ENCODE results near the gene POFUT2.

POFUT2 gene

DNA sequence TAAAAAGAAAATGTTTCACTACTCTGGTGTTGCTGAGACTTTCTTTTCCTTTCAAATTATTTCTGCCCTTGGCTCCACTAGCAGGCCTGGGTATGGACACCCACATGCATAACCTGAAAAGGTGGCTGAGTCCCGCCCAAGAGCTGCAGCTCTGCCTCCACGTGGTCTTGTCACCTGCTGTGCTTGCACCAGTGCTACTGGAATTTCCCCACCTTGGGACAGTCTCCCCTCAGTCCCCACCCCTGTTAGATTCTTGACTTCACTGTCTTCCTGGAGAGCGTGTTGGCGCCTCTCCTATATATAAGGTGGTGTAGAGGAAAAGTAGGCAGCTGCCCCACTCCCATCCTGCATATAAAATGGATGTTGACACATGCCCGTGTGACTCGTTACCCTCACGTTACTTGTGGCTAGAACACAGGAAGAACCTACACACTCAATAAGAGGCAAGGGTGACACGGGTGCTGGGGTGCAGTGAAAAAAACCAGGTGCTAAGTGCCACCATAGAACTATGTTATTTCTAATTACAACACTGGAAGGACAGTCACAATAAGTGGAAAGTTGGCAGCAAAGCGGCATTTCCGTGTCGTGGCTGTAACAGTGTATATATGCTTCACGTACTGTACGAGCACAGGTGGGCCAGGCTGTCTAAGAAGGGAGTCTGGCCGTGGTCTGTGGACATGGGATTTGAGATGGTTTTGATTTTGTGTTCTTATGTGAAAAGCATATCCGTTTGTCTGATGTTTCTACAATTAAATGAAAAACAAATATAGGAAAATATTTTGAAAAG, 61.0 kb downstream of the POFUT2 start:
- Histone ChIP-seq H3K27me3 (ENCODE audit: insufficient read depth, low read length) (no peaks in the 10 kb centered on the region; the same call in none of the 2 replicates), H3K4me2 (ENCODE audit: low read length) (peak overlapping the region; percentile 24; the same call in 1 of the 2 replicates), H3K9ac (ENCODE audit: low read length) (no peak overlapping the region), H3K9me3 (ENCODE audit: low read length) (no peaks in the 10 kb centered on the region), H3K4me1 (ENCODE audit: insufficient read depth, low read length, severe bottlenecking) (peaks cover 6% of the 10 kb centered on the region), H2AFZ (ENCODE audit: low read length) (no peak overlapping the region), H3K36me3 (ENCODE audit: insufficient read depth, low read length) (no peaks in the 10 kb centered on the region), H3K79me2 (ENCODE audit: insufficient read depth, low read length) (no peaks in the 10 kb centered on the region), H4K20me1 (ENCODE audit: insufficient read depth, low read length) (no peaks in the 10 kb centered on the region), H3K27ac (ENCODE audit: low read depth, low read length, poor library complexity, severe bottlenecking) (no peak overlapping the region), H3K4me3 (ENCODE audit: low read depth, low read length, poor library complexity, severe bottlenecking) (no peak overlapping the region), H3K9me2 (ENCODE audit: low read depth, low read length) (no peaks in the 10 kb centered on the region), H3F3A (ENCODE audit: insufficient read depth, low read length) (no peaks in the 10 kb centered on the region)
- TF ChIP-seq, protein P1, sequence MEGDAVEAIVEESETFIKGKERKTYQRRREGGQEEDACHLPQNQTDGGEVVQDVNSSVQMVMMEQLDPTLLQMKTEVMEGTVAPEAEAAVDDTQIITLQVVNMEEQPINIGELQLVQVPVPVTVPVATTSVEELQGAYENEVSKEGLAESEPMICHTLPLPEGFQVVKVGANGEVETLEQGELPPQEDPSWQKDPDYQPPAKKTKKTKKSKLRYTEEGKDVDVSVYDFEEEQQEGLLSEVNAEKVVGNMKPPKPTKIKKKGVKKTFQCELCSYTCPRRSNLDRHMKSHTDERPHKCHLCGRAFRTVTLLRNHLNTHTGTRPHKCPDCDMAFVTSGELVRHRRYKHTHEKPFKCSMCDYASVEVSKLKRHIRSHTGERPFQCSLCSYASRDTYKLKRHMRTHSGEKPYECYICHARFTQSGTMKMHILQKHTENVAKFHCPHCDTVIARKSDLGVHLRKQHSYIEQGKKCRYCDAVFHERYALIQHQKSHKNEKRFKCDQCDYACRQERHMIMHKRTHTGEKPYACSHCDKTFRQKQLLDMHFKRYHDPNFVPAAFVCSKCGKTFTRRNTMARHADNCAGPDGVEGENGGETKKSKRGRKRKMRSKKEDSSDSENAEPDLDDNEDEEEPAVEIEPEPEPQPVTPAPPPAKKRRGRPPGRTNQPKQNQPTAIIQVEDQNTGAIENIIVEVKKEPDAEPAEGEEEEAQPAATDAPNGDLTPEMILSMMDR (IDR thresholded peaks at IDR 0.05; ENCODE audit: low read length), result no peak
- TF ChIP-seq EZH2 (IDR thresholded peaks at IDR 0.05; ENCODE audit: borderline replicate concordance, low read length), result no peak

DNA sequence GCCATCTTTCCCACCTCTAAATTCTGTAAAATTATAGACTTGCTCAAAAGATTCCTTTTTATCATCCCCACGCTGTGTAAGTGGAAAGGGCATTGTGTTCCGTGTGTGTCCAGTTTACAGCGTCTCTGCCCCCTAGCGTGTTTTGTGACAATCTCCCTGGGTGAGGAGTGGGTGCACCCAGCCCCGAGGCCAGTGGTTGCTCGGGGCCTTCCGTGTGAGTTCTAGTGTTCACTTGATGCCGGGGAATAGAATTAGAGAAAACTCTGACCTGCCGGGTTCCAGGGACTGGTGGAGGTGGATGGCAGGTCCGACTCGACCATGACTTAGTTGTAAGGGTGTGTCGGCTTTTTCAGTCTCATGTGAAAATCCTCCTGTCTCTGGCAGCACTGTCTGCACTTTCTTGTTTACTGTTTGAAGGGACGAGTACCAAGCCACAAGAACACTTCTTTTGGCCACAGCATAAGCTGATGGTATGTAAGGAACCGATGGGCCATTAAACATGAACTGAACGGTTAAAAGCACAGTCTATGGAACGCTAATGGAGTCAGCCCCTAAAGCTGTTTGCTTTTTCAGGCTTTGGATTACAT, 61.9 kb downstream of the POFUT2 start:
- Histone ChIP-seq H3K9me2 (ENCODE audit: low read depth, low read length) (no peaks in the 10 kb centered on the region), H2AFZ (ENCODE audit: low read length) (no peak overlapping the region), H3K36me3 (ENCODE audit: insufficient read depth, low read length) (no peaks in the 10 kb centered on the region), H3K27me3 (ENCODE audit: insufficient read depth, low read length) (no peaks in the 10 kb centered on the region; the same call in none of the 2 replicates), H3K27ac (ENCODE audit: low read depth, low read length, poor library complexity, severe bottlenecking) (no peak overlapping the region), H3K4me2 (ENCODE audit: low read length) (no peak overlapping the region), H3K4me3 (ENCODE audit: low read depth, low read length, poor library complexity, severe bottlenecking) (no peak overlapping the region), H4K20me1 (ENCODE audit: insufficient read depth, low read length) (no peaks in the 10 kb centered on the region), H3K79me2 (ENCODE audit: insufficient read depth, low read length) (no peaks in the 10 kb centered on the region), H3K4me1 (ENCODE audit: insufficient read depth, low read length, severe bottlenecking) (peaks cover 6% of the 10 kb centered on the region), H3F3A (ENCODE audit: insufficient read depth, low read length) (no peaks in the 10 kb centered on the region), H3K9ac (ENCODE audit: low read length) (no peak overlapping the region), H3K9me3 (ENCODE audit: low read length) (no peaks in the 10 kb centered on the region)
- no peak for TF ChIP-seq EZH2 (IDR thresholded peaks at IDR 0.05; ENCODE audit: borderline replicate concordance, low read length)
- TF ChIP-seq, protein P1 (IDR thresholded peaks at IDR 0.05; ENCODE audit: low read length), result no peak

DNA sequence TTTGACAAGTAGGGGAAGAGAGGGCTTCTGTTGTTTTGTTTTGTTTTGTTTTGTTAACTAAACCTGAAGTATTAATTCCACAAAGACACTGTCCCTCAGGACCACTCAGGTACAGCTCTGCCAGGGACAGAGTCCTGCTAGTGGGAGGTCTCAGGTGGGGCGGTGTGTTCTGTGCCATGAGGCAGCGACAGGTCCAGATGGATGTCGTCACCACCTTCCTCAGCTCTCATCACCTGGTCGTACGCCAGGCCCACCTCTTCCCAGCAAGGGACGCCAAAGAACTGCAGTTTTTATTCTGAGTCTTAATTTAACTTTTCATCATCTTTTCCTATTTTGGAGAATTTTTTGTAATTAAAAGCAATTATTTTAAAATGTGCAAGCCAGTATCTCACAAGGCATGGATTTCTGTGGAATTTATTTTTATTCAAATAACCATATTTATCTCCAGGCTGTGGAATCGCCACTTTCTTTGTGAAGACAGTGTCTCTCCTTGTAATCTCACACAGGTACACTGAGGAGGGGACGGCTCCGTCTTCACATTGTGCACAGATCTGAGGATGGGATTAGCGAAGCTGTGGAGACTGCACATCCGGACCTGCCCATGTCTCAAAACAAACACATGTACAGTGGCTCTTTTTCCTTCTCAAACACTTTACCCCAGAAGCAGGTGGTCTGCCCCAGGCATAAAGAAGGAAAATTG, 62.5 kb downstream of the POFUT2 start:
- Histone ChIP-seq H4K20me1 (ENCODE audit: insufficient read depth, low read length) (no peaks in the 10 kb centered on the region), H3K9ac (ENCODE audit: low read length) (no peak overlapping the region), H2AFZ (ENCODE audit: low read length) (no peak overlapping the region), H3K79me2 (ENCODE audit: insufficient read depth, low read length) (no peaks in the 10 kb centered on the region), H3K27me3 (ENCODE audit: insufficient read depth, low read length) (no peaks in the 10 kb centered on the region; the same call in none of the 2 replicates), H3K4me2 (ENCODE audit: low read length) (no peak overlapping the region), H3K4me1 (ENCODE audit: insufficient read depth, low read length, severe bottlenecking) (peaks cover 6% of the 10 kb centered on the region), H3K9me3 (ENCODE audit: low read length) (no peaks in the 10 kb centered on the region), H3K9me2 (ENCODE audit: low read depth, low read length) (no peaks in the 10 kb centered on the region), H3K27ac (ENCODE audit: low read depth, low read length, poor library complexity, severe bottlenecking) (no peak overlapping the region), H3K36me3 (ENCODE audit: insufficient read depth, low read length) (no peaks in the 10 kb centered on the region), H3F3A (ENCODE audit: insufficient read depth, low read length) (no peaks in the 10 kb centered on the region), H3K4me3 (ENCODE audit: low read depth, low read length, poor library complexity, severe bottlenecking) (no peak overlapping the region)
- no peak for TF ChIP-seq EZH2 (IDR thresholded peaks at IDR 0.05; ENCODE audit: borderline replicate concordance, low read length)
- TF ChIP-seq, protein P1 (IDR thresholded peaks at IDR 0.05; ENCODE audit: low read length), result no peak

Data from OCI-LY1 (cell line).